Testis (tissue), 2 donors: ENCODE data around the gene BRSK2.

Experiments
- CTCF ChIP-seq, 3 experiments: fragments of 450-650 bp in 2 of 3; fragments of 200-600 bp in 1 of 3; sonication (generic) in 1 of 3; IDR thresholded peaks; one replicate each; pipeline ENCODE4 v1.5.1; 2016 to 2019; ENCODE audit warnings: antibody characterized with exemption in 3 of 3, mild to moderate bottlenecking in 2 of 3, moderate library complexity in 1 of 3
- POLR2A ChIP-seq: fragments of 450-650 bp; IDR thresholded peaks from one replicate; pipeline ENCODE4 v1.6.1; 2017; ENCODE audit warnings: antibody characterized with exemption, mild to moderate bottlenecking, moderate library complexity

- TF ChIP-seq POLR2A (no peak), CTCF (IDR thresholded peaks at IDR 0.05) (no peak)
Measured at GRCh38 chr11:1345737-1346513, 43.8 kb upstream of the BRSK2 start.
